OCI-LY3 (cell line): ENCODE measurements around the gene TARBP1.

Source experiments
- H2AFZ ChIP-seq: fragments of 200-600, 300-600 bp; shearing (Covaris generic); 2 replicates; pipeline ENCODE4 v1.6.0; 2014; ENCODE audit warnings: antibody characterized with exemption, low read depth, low read length
- H3K27ac ChIP-seq: fragments of 200-600, 300-600 bp; sonication (generic); 2 replicates; pipeline ENCODE4 v1.5.1; 2014; ENCODE audit warnings: mild to moderate bottlenecking, low read length, moderate library complexity, mixed read lengths
- H3K27me3 ChIP-seq: fragments of 200-600, 300-600 bp; sonication (generic); 2 replicates; pipeline ENCODE4 v1.6.1; 2014; ENCODE audit warnings: low read depth, low read length, mixed read lengths
- H3K36me3 ChIP-seq: fragments of 200-600, 300-600 bp; sonication (generic); replicated peaks from 2 replicates; pipeline ENCODE3; 2014; ENCODE audit warnings: low read depth, low read length, mixed read lengths
- H3K4me1 ChIP-seq: fragments of 300-600, 200-600 bp; sonication (generic); 2 replicates; pipeline ENCODE4 v1.6.1; 2014; ENCODE audit warnings: low read length, mixed read lengths
- H3K4me2 ChIP-seq: fragments of 200-600, 300-600 bp; sonication (generic); 2 replicates; pipeline ENCODE4 v1.6.1; 2014; ENCODE audit warnings: low read length, mixed read lengths
- H3K4me3 ChIP-seq: fragments of 300-600, 200-600 bp; sonication (generic); 2 replicates; pipeline ENCODE4 v1.5.1; 2014; ENCODE audit warnings: antibody characterized with exemption, mild to moderate bottlenecking, low read length, moderate library complexity
- H3K79me2 ChIP-seq: fragments of 300-600, 200-600 bp; shearing (Covaris generic); 2 replicates; pipeline ENCODE4 v1.6.1; 2014; ENCODE audit warnings: mild to moderate bottlenecking, low read length, mixed read lengths
- H3K9ac ChIP-seq: fragments of 300-600, 200-600 bp; shearing (Covaris generic); 2 replicates; pipeline ENCODE4 v1.6.0; 2014; ENCODE audit warnings: mild to moderate bottlenecking, low read length, moderate library complexity
- H3K9me3 ChIP-seq: fragments of 200-600, 300-600 bp; shearing (Covaris generic); 2 replicates; pipeline ENCODE4 v1.6.1; 2014; ENCODE audit warnings: low read length, mixed read lengths; ENCODE audit not compliant: insufficient read depth
- H4K20me1 ChIP-seq: fragments of 200-600, 300-600 bp; sonication (generic); 2 replicates; pipeline ENCODE4 v1.6.1; 2016; ENCODE audit warnings: low read length, mixed read lengths; ENCODE audit not compliant: insufficient read depth
- CTCF ChIP-seq: fragments of 200-600, 300-600 bp; sonication (generic); IDR thresholded peaks from 2 replicates; pipeline ENCODE4 v1.5.1; 2014; ENCODE audit warnings: antibody characterized with exemption, low read length, low read depth
- EZH2phosphoT487 ChIP-seq: fragments of 200-600 bp; shearing (Covaris generic); IDR thresholded peaks from 2 replicates; pipeline ENCODE4 v1.6.1; 2018; ENCODE audit warnings: antibody characterized with exemption, mixed run types, low read depth

TARBP1 gene

DNA sequence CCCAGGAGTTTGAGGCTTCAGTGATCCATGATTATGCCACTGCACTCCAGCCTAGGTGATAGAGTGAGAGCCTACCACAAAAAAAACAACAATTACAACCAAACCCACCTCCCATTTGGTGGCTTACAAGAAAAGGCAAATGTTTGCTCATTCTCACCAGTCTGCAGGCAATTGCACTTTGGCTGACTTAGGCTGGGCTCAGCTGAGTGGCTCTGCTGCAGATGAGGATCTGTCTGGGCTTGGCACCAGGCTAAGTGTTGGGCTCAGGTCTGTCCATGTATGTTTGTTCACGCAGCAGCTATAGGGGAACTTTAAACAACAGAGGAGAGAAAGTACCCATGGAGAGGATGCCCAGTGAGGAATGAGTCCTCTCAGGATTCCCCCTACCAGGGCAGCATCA is 133.7 kb downstream of the TARBP1 start:
- no peak overlapping the region for H3K9ac ChIP-seq
- no peaks in the 10 kb centered on the region for H3K79me2 ChIP-seq
- no peaks in the 10 kb centered on the region for H3K9me3 ChIP-seq
- no peaks in the 10 kb centered on the region for H4K20me1 ChIP-seq
- H3K4me2 ChIP-seq = no peak overlapping the region
- H2AFZ ChIP-seq = no peak overlapping the region
- no peak overlapping the region for H3K4me3 ChIP-seq
- no peak overlapping the region for H3K27ac ChIP-seq
- no peaks in the 10 kb centered on the region for H3K36me3 ChIP-seq
- TF ChIP-seq EZH2phosphoT487 = no peak
- TF ChIP-seq CTCF = no peak
- no peaks in the 10 kb centered on the region for H3K4me1 ChIP-seq
- 0 out of 2 replicates have a peak, but pooled peaks cover 3% of the 10 kb centered on the region for H3K27me3 ChIP-seq

DNA sequence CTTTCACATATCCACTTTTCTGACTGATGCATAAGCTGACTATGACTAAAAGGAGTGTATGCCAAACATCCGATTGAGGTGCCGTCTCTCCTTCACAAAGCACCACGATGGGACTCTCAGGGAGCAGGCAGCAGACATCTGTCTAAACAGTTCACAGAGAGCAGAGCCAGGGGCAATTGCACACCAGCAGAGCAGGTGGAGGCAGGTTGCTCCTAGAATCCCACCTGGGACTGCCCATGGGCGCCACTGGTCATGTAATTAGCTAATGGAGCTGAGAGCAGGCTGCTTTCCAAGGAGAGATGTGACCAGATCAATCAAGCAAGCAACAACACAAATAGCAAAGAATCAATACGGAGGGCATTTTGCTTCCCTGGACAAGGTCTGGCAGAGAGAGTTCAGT is 136.2 kb downstream of the TARBP1 start:
- H3K4me3 ChIP-seq = no peak overlapping the region
- no peaks in the 10 kb centered on the region for H3K36me3 ChIP-seq
- H3K9me3 ChIP-seq = no peaks in the 10 kb centered on the region
- H3K79me2 ChIP-seq = no peaks in the 10 kb centered on the region
- TF ChIP-seq EZH2phosphoT487 (no peak), CTCF (no peak)
- no peak overlapping the region for H3K27ac ChIP-seq
- 0 out of 2 replicates have a peak, but pooled peaks cover 3% of the 10 kb centered on the region for H3K27me3 ChIP-seq
- H3K9ac ChIP-seq = no peak overlapping the region
- H3K4me2 ChIP-seq = no peak overlapping the region
- no peaks in the 10 kb centered on the region for H3K4me1 ChIP-seq
- H2AFZ ChIP-seq = no peak overlapping the region
- no peaks in the 10 kb centered on the region for H4K20me1 ChIP-seq
